ENCODE results near the gene SPINK7.

Gene SPINK7

DNA sequence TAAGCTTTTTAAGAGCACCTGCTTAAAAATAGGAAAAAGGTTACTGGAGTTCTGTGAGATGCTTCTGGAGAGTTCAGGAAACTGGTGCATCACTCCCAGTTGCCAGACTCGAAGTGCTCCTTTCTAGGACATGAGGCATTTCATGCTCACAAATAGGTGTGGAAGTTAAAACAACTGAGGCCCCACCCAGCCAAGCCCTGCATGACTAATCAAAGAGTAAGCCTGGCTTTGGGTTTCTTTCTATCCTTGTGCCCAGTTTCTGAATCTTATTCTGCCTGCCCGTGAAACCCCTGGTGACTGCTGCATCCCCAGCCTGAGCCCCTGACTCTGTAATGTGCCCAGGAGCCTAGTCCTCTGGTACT, 30.8 kb downstream of the SPINK7 start:
- no peak for TF ChIP-seq ARNTL (CRISPR knock-in tag; IDR thresholded peaks at IDR 0.05; ENCODE audit: borderline replicate concordance, low read depth)
- no peak for TF ChIP-seq PPARA (CRISPR knock-in tag; IDR thresholded peaks at IDR 0.05; ENCODE audit: borderline replicate concordance)
- ATAC-seq, result no peak

DNA sequence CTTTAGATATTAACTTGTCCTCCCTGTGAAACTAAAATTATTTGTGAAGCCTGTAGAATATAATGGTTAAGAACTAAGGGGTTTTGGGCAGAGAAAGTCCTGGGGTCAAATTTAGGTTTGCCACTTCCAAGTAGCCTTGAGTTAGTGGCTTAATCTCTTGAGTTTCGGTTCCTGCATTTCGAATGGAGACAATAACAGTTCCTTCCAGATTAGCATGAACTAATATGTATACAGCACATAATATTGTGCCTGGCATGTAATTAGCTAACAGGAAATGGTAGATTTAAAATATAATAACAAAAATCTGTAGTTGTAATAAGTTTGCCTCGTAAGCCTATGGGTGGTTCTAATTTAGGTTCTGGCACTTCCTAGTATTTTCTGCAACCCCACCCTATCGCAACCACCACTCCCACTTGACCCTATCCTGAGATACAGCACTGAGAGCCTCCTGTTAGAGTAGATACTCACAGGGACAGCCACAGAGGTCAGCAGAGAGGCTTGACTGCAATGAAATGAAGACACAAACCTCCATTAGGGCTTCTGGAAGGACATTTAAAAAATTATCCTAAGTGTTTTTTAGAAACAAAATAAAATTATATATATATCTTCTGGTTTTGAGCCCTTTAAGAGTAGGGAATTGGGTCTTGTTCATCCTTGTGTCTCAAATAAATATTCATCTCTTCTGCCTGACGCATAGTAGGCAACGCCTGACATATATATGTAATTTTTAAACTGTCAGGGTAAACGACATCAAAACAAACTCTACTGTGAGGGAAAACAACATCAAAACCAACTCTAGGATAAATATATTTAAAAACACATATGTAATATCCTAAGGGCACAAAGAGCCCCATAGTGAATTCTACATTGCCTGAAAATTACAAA, 31.6 kb downstream of the SPINK7 start:
- TF ChIP-seq, protein P1, sequence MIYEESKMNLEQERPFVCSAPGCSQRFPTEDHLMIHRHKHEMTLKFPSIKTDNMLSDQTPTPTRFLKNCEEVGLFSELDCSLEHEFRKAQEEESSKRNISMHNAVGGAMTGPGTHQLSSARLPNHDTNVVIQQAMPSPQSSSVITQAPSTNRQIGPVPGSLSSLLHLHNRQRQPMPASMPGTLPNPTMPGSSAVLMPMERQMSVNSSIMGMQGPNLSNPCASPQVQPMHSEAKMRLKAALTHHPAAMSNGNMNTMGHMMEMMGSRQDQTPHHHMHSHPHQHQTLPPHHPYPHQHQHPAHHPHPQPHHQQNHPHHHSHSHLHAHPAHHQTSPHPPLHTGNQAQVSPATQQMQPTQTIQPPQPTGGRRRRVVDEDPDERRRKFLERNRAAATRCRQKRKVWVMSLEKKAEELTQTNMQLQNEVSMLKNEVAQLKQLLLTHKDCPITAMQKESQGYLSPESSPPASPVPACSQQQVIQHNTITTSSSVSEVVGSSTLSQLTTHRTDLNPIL (CRISPR knock-in tag; IDR thresholded peaks at IDR 0.05; ENCODE audit: low read depth), result no peak
- TF ChIP-seq TCF4 (CRISPR knock-in tag; IDR thresholded peaks at IDR 0.05; ENCODE audit: borderline replicate concordance), result no peak
- TF ChIP-seq, protein P2, sequence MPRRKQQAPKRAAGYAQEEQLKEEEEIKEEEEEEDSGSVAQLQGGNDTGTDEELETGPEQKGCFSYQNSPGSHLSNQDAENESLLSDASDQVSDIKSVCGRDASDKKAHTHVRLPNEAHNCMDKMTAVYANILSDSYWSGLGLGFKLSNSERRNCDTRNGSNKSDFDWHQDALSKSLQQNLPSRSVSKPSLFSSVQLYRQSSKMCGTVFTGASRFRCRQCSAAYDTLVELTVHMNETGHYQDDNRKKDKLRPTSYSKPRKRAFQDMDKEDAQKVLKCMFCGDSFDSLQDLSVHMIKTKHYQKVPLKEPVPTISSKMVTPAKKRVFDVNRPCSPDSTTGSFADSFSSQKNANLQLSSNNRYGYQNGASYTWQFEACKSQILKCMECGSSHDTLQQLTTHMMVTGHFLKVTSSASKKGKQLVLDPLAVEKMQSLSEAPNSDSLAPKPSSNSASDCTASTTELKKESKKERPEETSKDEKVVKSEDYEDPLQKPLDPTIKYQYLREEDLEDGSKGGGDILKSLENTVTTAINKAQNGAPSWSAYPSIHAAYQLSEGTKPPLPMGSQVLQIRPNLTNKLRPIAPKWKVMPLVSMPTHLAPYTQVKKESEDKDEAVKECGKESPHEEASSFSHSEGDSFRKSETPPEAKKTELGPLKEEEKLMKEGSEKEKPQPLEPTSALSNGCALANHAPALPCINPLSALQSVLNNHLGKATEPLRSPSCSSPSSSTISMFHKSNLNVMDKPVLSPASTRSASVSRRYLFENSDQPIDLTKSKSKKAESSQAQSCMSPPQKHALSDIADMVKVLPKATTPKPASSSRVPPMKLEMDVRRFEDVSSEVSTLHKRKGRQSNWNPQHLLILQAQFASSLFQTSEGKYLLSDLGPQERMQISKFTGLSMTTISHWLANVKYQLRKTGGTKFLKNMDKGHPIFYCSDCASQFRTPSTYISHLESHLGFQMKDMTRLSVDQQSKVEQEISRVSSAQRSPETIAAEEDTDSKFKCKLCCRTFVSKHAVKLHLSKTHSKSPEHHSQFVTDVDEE (CRISPR knock-in tag; IDR thresholded peaks at IDR 0.05), result no peak
- TF ChIP-seq OSR1 (CRISPR knock-in tag; IDR thresholded peaks at IDR 0.05), result no peak
- TF ChIP-seq BACH2 (CRISPR knock-in tag; IDR thresholded peaks at IDR 0.05; ENCODE audit: borderline replicate concordance), result no peak
- TF ChIP-seq ZNF8 (CRISPR knock-in tag; IDR thresholded peaks at IDR 0.05), result no peak
- no peak for TF ChIP-seq PPARA (CRISPR knock-in tag; IDR thresholded peaks at IDR 0.05; ENCODE audit: borderline replicate concordance)
- no peak for TF ChIP-seq ZFP30 (CRISPR knock-in tag; IDR thresholded peaks at IDR 0.05)
- TF ChIP-seq CSDC2 (CRISPR knock-in tag; IDR thresholded peaks at IDR 0.05), result no peak
- TF ChIP-seq ESRRG (CRISPR knock-in tag; IDR thresholded peaks at IDR 0.05), result no peak
- TF ChIP-seq, protein P3, sequence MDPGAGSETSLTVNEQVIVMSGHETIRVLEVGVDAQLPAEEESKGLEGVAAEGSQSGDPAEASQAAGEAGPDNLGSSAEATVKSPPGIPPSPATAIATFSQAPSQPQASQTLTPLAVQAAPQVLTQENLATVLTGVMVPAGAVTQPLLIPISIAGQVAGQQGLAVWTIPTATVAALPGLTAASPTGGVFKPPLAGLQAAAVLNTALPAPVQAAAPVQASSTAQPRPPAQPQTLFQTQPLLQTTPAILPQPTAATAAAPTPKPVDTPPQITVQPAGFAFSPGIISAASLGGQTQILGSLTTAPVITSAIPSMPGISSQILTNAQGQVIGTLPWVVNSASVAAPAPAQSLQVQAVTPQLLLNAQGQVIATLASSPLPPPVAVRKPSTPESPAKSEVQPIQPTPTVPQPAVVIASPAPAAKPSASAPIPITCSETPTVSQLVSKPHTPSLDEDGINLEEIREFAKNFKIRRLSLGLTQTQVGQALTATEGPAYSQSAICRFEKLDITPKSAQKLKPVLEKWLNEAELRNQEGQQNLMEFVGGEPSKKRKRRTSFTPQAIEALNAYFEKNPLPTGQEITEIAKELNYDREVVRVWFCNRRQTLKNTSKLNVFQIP (CRISPR knock-in tag; IDR thresholded peaks at IDR 0.05; ENCODE audit: borderline replicate concordance, low read depth), result no peak
- no peak for TF ChIP-seq TOX (CRISPR knock-in tag; IDR thresholded peaks at IDR 0.05; ENCODE audit: borderline replicate concordance)
- no peak for TF ChIP-seq CSRNP3 (CRISPR knock-in tag; IDR thresholded peaks at IDR 0.05)
- TF ChIP-seq ZNF565 (CRISPR knock-in tag; conservative IDR thresholded peaks at IDR 0.05; ENCODE audit: low read depth), result no peak
- TF ChIP-seq, protein P4, sequence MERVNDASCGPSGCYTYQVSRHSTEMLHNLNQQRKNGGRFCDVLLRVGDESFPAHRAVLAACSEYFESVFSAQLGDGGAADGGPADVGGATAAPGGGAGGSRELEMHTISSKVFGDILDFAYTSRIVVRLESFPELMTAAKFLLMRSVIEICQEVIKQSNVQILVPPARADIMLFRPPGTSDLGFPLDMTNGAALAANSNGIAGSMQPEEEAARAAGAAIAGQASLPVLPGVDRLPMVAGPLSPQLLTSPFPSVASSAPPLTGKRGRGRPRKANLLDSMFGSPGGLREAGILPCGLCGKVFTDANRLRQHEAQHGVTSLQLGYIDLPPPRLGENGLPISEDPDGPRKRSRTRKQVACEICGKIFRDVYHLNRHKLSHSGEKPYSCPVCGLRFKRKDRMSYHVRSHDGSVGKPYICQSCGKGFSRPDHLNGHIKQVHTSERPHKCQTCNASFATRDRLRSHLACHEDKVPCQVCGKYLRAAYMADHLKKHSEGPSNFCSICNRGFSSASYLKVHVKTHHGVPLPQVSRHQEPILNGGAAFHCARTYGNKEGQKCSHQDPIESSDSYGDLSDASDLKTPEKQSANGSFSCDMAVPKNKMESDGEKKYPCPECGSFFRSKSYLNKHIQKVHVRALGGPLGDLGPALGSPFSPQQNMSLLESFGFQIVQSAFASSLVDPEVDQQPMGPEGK (CRISPR knock-in tag; IDR thresholded peaks at IDR 0.05; ENCODE audit: borderline replicate concordance), result no peak
- TF ChIP-seq ZC3H10 (CRISPR knock-in tag; IDR thresholded peaks at IDR 0.05), result no peak
- no peak for TF ChIP-seq ZNF70 (CRISPR knock-in tag; IDR thresholded peaks at IDR 0.05)
- no peak for TF ChIP-seq ZFP3 (CRISPR knock-in tag; IDR thresholded peaks at IDR 0.05)
- no peak for TF ChIP-seq RARB (CRISPR knock-in tag; IDR thresholded peaks at IDR 0.05)
- no peak for TF ChIP-seq GLIS3 (CRISPR knock-in tag; IDR thresholded peaks at IDR 0.05)
- no peak for ATAC-seq

DNA sequence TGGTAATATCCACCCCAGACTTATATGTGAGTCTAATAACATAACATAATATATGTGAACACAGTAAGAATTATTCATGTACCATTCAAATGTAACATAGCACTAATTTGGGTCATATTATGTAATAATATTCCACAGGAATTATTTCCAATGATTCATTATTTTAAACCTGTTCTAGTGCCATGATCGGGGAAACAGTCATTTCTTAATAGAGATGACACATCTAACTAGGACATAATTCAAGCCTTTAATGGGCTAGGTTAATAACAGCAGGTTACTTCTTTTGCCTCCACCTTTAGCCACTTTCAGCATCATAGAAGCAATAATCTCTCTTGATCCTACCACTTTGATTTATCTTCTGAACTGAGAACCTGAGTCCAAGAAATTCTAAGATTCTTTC, 35.5 kb downstream of the SPINK7 start:
- no peak for ATAC-seq
- no peak for TF ChIP-seq ZNF565 (CRISPR knock-in tag; conservative IDR thresholded peaks at IDR 0.05; ENCODE audit: low read depth)
- TF ChIP-seq CSRNP3 (CRISPR knock-in tag; IDR thresholded peaks at IDR 0.05), result no peak
- no peak for TF ChIP-seq BACH2 (CRISPR knock-in tag; IDR thresholded peaks at IDR 0.05; ENCODE audit: borderline replicate concordance)
- no peak for TF ChIP-seq TCF4 (CRISPR knock-in tag; IDR thresholded peaks at IDR 0.05; ENCODE audit: borderline replicate concordance)
- TF ChIP-seq CSDC2 (CRISPR knock-in tag; IDR thresholded peaks at IDR 0.05), result no peak
- TF ChIP-seq ISL1 (CRISPR knock-in tag; IDR thresholded peaks at IDR 0.05), result no peak
- TF ChIP-seq ZNF8 (CRISPR knock-in tag; IDR thresholded peaks at IDR 0.05), result no peak
- TF ChIP-seq OSR1 (CRISPR knock-in tag; IDR thresholded peaks at IDR 0.05), result no peak
- TF ChIP-seq ESRRG (CRISPR knock-in tag; IDR thresholded peaks at IDR 0.05), result no peak
- no peak for TF ChIP-seq GLIS3 (CRISPR knock-in tag; IDR thresholded peaks at IDR 0.05)
- TF ChIP-seq, protein P2 (CRISPR knock-in tag; IDR thresholded peaks at IDR 0.05), result no peak
- no peak for TF ChIP-seq SNAI2 (CRISPR knock-in tag; IDR thresholded peaks at IDR 0.05)
- no peak for TF ChIP-seq ZC3H10 (CRISPR knock-in tag; IDR thresholded peaks at IDR 0.05)

Data from SK-N-SH treated with all-trans-retinoic acid at 6 μM for 48 hours (cell line).